Trophoblast cell (in vitro differentiated cells and primary cell): Measurements from ENCODE around the gene YWHAE.

ENCODE experiments used
- DNase-seq, 2 donors: peaks; one replicate each; pipeline ENCODE4 v3.0.0-alpha.2; 2016
- H2AFZ ChIP-seq: 2 replicates; pipeline ENCODE4 v1.6.1; 2013; ENCODE audit warnings: low read length, moderate library complexity, mild to moderate bottlenecking; ENCODE audit not compliant: insufficient read depth, poor library complexity
- H2AK5ac ChIP-seq: 2 replicates; pipeline ENCODE4 v1.6.1; 2013; ENCODE audit warnings: mild to moderate bottlenecking, low read length
- H2BK120ac ChIP-seq: 2 replicates; pipeline ENCODE4 v1.6.1; 2013; ENCODE audit warnings: low read length, mild to moderate bottlenecking, moderate library complexity; ENCODE audit not compliant: insufficient read depth, poor library complexity
- H2BK12ac ChIP-seq: 2 replicates; pipeline ENCODE4 v1.6.1; 2013; ENCODE audit warnings: mild to moderate bottlenecking, low read length, moderate library complexity
- H2BK5ac ChIP-seq: 2 replicates; pipeline ENCODE4 v1.6.1; 2013; ENCODE audit warnings: low read length, low read depth, moderate library complexity, mild to moderate bottlenecking; ENCODE audit not compliant: poor library complexity
- H3K14ac ChIP-seq: 2 replicates; pipeline ENCODE4 v1.6.1; 2013; ENCODE audit warnings: mild to moderate bottlenecking, low read length
- H3K18ac ChIP-seq: 2 replicates; pipeline ENCODE4 v1.6.1; 2013; ENCODE audit warnings: mild to moderate bottlenecking, low read length
- H3K23ac ChIP-seq: 2 replicates; pipeline ENCODE4 v1.6.1; 2013; ENCODE audit warnings: low read length
- H3K27ac ChIP-seq: 2 replicates; pipeline ENCODE4 v1.5.1; 2013; ENCODE audit warnings: low read depth, mild to moderate bottlenecking, inconsistent platforms, low read length, moderate library complexity
- H3K27me3 ChIP-seq: 2 replicates; pipeline ENCODE4 v1.6.1; 2013; ENCODE audit warnings: inconsistent platforms, mild to moderate bottlenecking, low read length, moderate library complexity; ENCODE audit not compliant: insufficient read depth
- H3K36me3 ChIP-seq, 2 experiments: 1 replicate in 1 of 2; 2 replicates in 1 of 2; pipeline ENCODE4 v1.6.1; 2013; ENCODE audit warnings: low read length in 2 of 2, mild to moderate bottlenecking in 2 of 2, moderate library complexity in 1 of 2; ENCODE audit not compliant: insufficient read depth in 2 of 2, control insufficient read depth in 1 of 2
- H3K4ac ChIP-seq: 2 replicates; pipeline ENCODE4 v1.6.1; 2013; ENCODE audit warnings: low read depth, mild to moderate bottlenecking, low read length, moderate library complexity
- H3K4me1 ChIP-seq, 2 experiments: 1 replicate in 1 of 2; 2 replicates in 1 of 2; pipeline ENCODE4 v1.6.1; 2013; ENCODE audit warnings: low read length in 2 of 2, mild to moderate bottlenecking in 2 of 2, moderate library complexity in 1 of 2; ENCODE audit not compliant: insufficient read depth in 2 of 2, control insufficient read depth in 1 of 2
- H3K4me2 ChIP-seq: 2 replicates; pipeline ENCODE4 v1.6.1; 2013; ENCODE audit warnings: inconsistent platforms, mild to moderate bottlenecking, low read length, moderate library complexity
- H3K4me3 ChIP-seq: 2 replicates; pipeline ENCODE4 v1.5.1; 2013; ENCODE audit warnings: mild to moderate bottlenecking, low read depth, low read length, inconsistent platforms
- H3K79me1 ChIP-seq: one replicate; pipeline ENCODE4 v1.6.1; 2013; ENCODE audit warnings: low read length
- H3K79me2 ChIP-seq: 2 replicates; pipeline ENCODE4 v1.6.1; 2013; ENCODE audit warnings: low read length, mild to moderate bottlenecking; ENCODE audit not compliant: control insufficient read depth, insufficient read depth, poor library complexity
- H3K9ac ChIP-seq: 2 replicates; pipeline ENCODE4 v1.6.1; 2013; ENCODE audit warnings: mild to moderate bottlenecking, low read length
- H3K9me3 ChIP-seq: 2 replicates; pipeline ENCODE4 v1.6.1; 2013; ENCODE audit warnings: low read depth, mild to moderate bottlenecking, control low read depth, inconsistent platforms, low read length; ENCODE audit not compliant: insufficient read depth
- H4K12ac ChIP-seq: 2 replicates; pipeline ENCODE4 v1.6.1; 2013; ENCODE audit warnings: low read depth, mild to moderate bottlenecking, low read length, moderate library complexity
- H4K8ac ChIP-seq: 2 replicates; pipeline ENCODE4 v1.6.1; 2013; ENCODE audit warnings: low read depth, mild to moderate bottlenecking, low read length, moderate library complexity
- H4K91ac ChIP-seq: one replicate; pipeline ENCODE4 v1.6.1; 2013; ENCODE audit warnings: low read depth, mild to moderate bottlenecking, low read length, moderate library complexity
- WGBS: extraction: QIAGEN DNeasy Blood & Tissue Kit; methylation state at CpG from one replicate; pipeline ENCODE4 v1.1.7; 2013; ENCODE audit warnings: missing lambda C conversion rate; ENCODE audit not compliant: insufficient read length, insufficient coverage; ENCODE audit errors: extremely low coverage; 5-methylcytosine and 5-hydroxymethylcytosine counted together

YWHAE gene

GRCh38 chr17:1347589-1348323 is 52.3 kb downstream of the YWHAE start:
- H3K79me2 ChIP-seq: no peaks in the 10 kb centered on the region
- no peak overlapping the region for H2BK5ac ChIP-seq
- no peaks in the 10 kb centered on the region for H3K9me3 ChIP-seq
- H3K4me2 ChIP-seq: no peak overlapping the region
- H3K9ac ChIP-seq: no peak overlapping the region
- no peak overlapping the region for H2BK120ac ChIP-seq
- no peak overlapping the region for H2AK5ac ChIP-seq
- no peak overlapping the region for H2AFZ ChIP-seq
- H3K18ac ChIP-seq: no peak overlapping the region
- no peak overlapping the region for H4K91ac ChIP-seq
- no peak overlapping the region for H2BK12ac ChIP-seq
- H3K14ac ChIP-seq: no peak overlapping the region
- DNase-seq: no peak
- no peak overlapping the region for H4K8ac ChIP-seq
- no CpG with 5 or more reads among the region's 11 CpGs for WGBS
- H3K4ac ChIP-seq: peak overlapping the region; percentile 82
- H3K36me3 ChIP-seq: peaks cover 42 to 46% of the 10 kb centered on the region in 2 experiments
- H3K4me1 ChIP-seq: peaks cover 0 to 2% of the 10 kb centered on the region in 2 experiments
- H3K23ac ChIP-seq: no peak overlapping the region
- H4K12ac ChIP-seq: no peak overlapping the region
- H3K79me1 ChIP-seq: no peaks in the 10 kb centered on the region
- H3K27ac ChIP-seq: no peak overlapping the region
- no peaks in the 10 kb centered on the region for H3K27me3 ChIP-seq
- no peak overlapping the region for H3K4me3 ChIP-seq

- WGBS: 100% methylated on average over 2 of the region's 7 CpGs
- no peak overlapping the region for H3K4ac ChIP-seq
- H3K27me3 ChIP-seq: no peaks in the 10 kb centered on the region
- H2BK120ac ChIP-seq: no peak overlapping the region
- H4K91ac ChIP-seq: no peak overlapping the region
- H2AFZ ChIP-seq: no peak overlapping the region
- no peak overlapping the region for H4K8ac ChIP-seq
- peaks cover 0 to 4% of the 10 kb centered on the region in 2 experiments for H3K4me1 ChIP-seq
- H3K27ac ChIP-seq: no peak overlapping the region
- H3K9ac ChIP-seq: no peak overlapping the region
- H3K23ac ChIP-seq: no peak overlapping the region
- no peaks in the 10 kb centered on the region for H3K9me3 ChIP-seq
- no peak overlapping the region for H3K14ac ChIP-seq
- no peak overlapping the region for H4K12ac ChIP-seq
- no peak overlapping the region for H2BK5ac ChIP-seq
- no peak for DNase-seq
- no peak overlapping the region for H3K4me2 ChIP-seq
- H2BK12ac ChIP-seq: no peak overlapping the region
- H3K18ac ChIP-seq: no peak overlapping the region
- no peaks in the 10 kb centered on the region for H3K79me2 ChIP-seq
- H2AK5ac ChIP-seq: no peak overlapping the region
- H3K36me3 ChIP-seq: peaks cover 17 to 23% of the 10 kb centered on the region in 2 experiments
- H3K79me1 ChIP-seq: no peaks in the 10 kb centered on the region
- no peak overlapping the region for H3K4me3 ChIP-seq
These were observed 55.5 kb downstream of the YWHAE start for GRCh38 chr17:1344521-1344920.

- Histone ChIP-seq H3K9me3 (no peaks in the 10 kb centered on the region), H3K36me3 (peaks cover 11 to 19% of the 10 kb centered on the region in 2 experiments), H3K9ac (no peak overlapping the region), H3K4me1 (peaks cover 0 to 4% of the 10 kb centered on the region in 2 experiments), H3K79me2 (no peaks in the 10 kb centered on the region), H3K27me3 (no peaks in the 10 kb centered on the region), H3K18ac (no peak overlapping the region), H3K23ac (no peak overlapping the region), H3K27ac (no peak overlapping the region), H2AFZ (no peak overlapping the region), H2BK12ac (no peak overlapping the region), H3K79me1 (no peaks in the 10 kb centered on the region), H3K4me2 (no peak overlapping the region), H3K14ac (no peak overlapping the region), H2BK120ac (no peak overlapping the region), H3K4ac (no peak overlapping the region), H2AK5ac (no peak overlapping the region), H4K12ac (no peak overlapping the region), H2BK5ac (no peak overlapping the region), H3K4me3 (no peak overlapping the region), H4K8ac (no peak overlapping the region), H4K91ac (no peak overlapping the region)
- no CpG with 5 or more reads among the region's 5 CpGs for WGBS
- no peak for DNase-seq
These were observed 56.5 kb downstream of the YWHAE start for GRCh38 chr17:1343554-1343953.

GRCh38 chr17:1340371-1340770 is 59.7 kb downstream of the YWHAE start:
- no peaks in the 10 kb centered on the region for H3K9me3 ChIP-seq
- H3K79me2 ChIP-seq: no peaks in the 10 kb centered on the region
- no peak overlapping the region for H3K9ac ChIP-seq
- H4K8ac ChIP-seq: no peak overlapping the region
- no peak overlapping the region for H2AFZ ChIP-seq
- H3K4ac ChIP-seq: no peak overlapping the region
- no peak overlapping the region for H2BK5ac ChIP-seq
- H3K14ac ChIP-seq: no peak overlapping the region
- no peak overlapping the region for H3K23ac ChIP-seq
- peaks cover 4 to 11% of the 10 kb centered on the region in 2 experiments for H3K36me3 ChIP-seq
- no peaks in the 10 kb centered on the region for H3K79me1 ChIP-seq
- no peak overlapping the region for H2BK12ac ChIP-seq
- DNase-seq: no peak
- no CpG with 5 or more reads among the region's 11 CpGs for WGBS
- H3K27ac ChIP-seq: no peak overlapping the region
- no peak overlapping the region for H2AK5ac ChIP-seq
- H3K18ac ChIP-seq: no peak overlapping the region
- no peak overlapping the region for H3K4me3 ChIP-seq
- H4K91ac ChIP-seq: no peak overlapping the region
- no peak overlapping the region for H2BK120ac ChIP-seq
- H3K4me1 ChIP-seq: peaks cover 0 to 4% of the 10 kb centered on the region in 2 experiments
- H3K27me3 ChIP-seq: no peaks in the 10 kb centered on the region
- no peak overlapping the region for H3K4me2 ChIP-seq
- no peak overlapping the region for H4K12ac ChIP-seq
